ENCODE measurements around the gene PCDHGA4. TPM values are rescaled to one million over a fixed set of nuclear protein-coding genes. Genes with fewer than 3 reads are reported as not detected.
"Not testable (repeated sequence)": the region's sequence is repeated elsewhere in the genome, so short reads cannot be mapped to it uniquely, and the experiment has no call there.

Gene PCDHGA4
- total RNA-seq (1 to 10 TPM; 1.4 to 4.5 (median 2.7) TPM), polyA plus RNA-seq (under 1 TPM; 0.04 to 0.16 (median 0.05) TPM)
- long read RNA-seq, donor 1, result 0 reads
- long read RNA-seq, donor 2, result 0 reads

DNA sequence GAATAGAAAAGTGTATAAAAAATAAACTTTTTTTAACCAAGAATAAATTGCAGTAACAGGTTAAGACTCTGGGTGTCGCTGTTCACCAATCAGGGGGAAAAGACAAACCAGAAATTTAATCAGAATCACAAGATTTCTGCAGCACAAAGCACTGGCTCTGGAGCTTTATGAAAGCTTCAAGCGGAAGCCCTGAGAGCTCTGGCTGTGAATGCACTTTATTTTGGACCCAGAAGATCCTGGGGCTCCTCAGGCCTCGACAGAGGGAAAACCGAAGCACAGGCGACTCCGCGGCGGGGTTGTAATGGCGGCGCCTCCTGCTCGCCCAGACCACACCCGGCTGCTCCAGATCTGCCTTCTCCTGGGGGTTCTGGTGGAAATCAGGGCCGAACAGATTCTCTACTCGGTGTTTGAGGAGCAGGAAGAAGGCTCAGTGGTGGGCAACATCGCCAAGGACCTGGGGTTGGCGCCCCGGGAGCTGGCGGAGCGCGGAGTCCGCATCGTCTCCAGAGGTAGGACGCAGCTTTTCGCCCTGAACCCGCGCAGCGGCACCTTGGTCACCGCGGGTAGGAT lies at the start of gene PCDHGA4:
PCDHGA4 (plus strand) TSS at position 122 of the 570 bp plus-strand sequence; CDS start at position 209, 87 bp downstream.
- H3K4me1 ChIP-seq, result no peaks in the 10 kb centered on the region
- 17 to 28% (median 22%) methylated on average over 28 to 29 of the region's 29 CpGs for WGBS, 5 donors
- peaks cover 0 to 92% (median 20%) of the 10 kb centered on the region in 7 donors for H3K27me3 ChIP-seq (replicated peaks in 1 of 7)
- H3K36me3 ChIP-seq, result no peaks in the 10 kb centered on the region
- H3K9me3 ChIP-seq, result peaks cover 0 to 100% (median 85%) of the 10 kb centered on the region in 8 donors
- peak within 1 kb of the TSS in 3 of 8 donors; percentile 11 to 54 (median 22) for H3K4me3 ChIP-seq
- intact Hi-C loops (cut with DNase I; ENCODE audit: low total_unique reads), result no loop called here
- DNase-seq, result no peak
- TF ChIP-seq CTCF (IDR thresholded peaks at IDR 0.05 in 8 of 11, conservative IDR thresholded peaks at IDR 0.05 in 3 of 11), result peak in 4 of 11 experiments; percentile 21 to 25 (median 24)
- TF ChIP-seq POLR2A (IDR thresholded peaks at IDR 0.05), result no peak
- no peak within 1 kb of the TSS for H3K27ac ChIP-seq

DNA sequence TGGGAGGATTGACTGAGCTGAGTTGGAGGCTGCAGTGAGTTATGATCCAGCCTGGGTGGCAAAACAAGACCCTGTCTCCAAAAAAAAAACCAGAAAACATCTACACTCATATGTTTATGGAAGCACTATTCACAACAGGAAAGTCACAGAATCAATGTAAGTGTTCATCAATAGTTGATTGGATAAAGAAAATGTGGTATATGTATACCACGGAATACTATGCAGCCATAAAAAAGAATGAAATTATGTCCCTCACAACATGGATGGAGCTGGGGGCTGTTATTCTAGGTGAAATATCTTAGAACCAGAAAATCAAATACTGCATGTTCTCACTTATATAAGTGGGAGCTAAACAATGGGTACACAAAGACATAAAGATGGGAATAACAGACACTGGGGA lies 48.2 kb upstream of the PCDHGA4 start:
- Histone ChIP-seq H3K36me3 (peaks cover 0 to 62% (median 2%) of the 10 kb centered on the region in 6 donors), H3K27ac (no peak overlapping the region), H3K4me3 (no peak overlapping the region), H3K9me3 (peaks cover 29 to 100% (median 100%) of the 10 kb centered on the region in 8 donors), H3K27me3 (replicated peaks in 1 of 7) (no peaks in the 10 kb centered on the region), H3K4me1 (no peaks in the 10 kb centered on the region)
- no peak for TF ChIP-seq POLR2AphosphoS5 (IDR thresholded peaks at IDR 0.05)
- no peak for TF ChIP-seq CTCF (IDR thresholded peaks at IDR 0.05 in 8 of 11, conservative IDR thresholded peaks at IDR 0.05 in 3 of 11)
- TF ChIP-seq POLR2A (IDR thresholded peaks at IDR 0.05), result no peak
- DNase-seq, result no peak
- intact Hi-C loops (cut with DNase I; ENCODE audit: low total_unique reads), result no loop called here
- WGBS, 5 donors, result 91 to 100% (median 100%) methylated on average over 1 of the region's 1 CpG

GRCh38 chr5:141313711-141314110 lies 41.1 kb upstream of the PCDHGA4 start:
- Histone ChIP-seq H3K36me3 (peaks cover 5 to 89% (median 28%) of the 10 kb centered on the region in 6 donors), H3K27me3 (replicated peaks in 1 of 7) (no peaks in the 10 kb centered on the region), H3K27ac (no peak overlapping the region), H3K4me1 (peaks cover 0 to 2% (median 0%) of the 10 kb centered on the region in 6 donors), H3K9me3 (peaks cover 48 to 100% (median 100%) of the 10 kb centered on the region in 8 donors), H3K4me3 (no peak overlapping the region)
- no peak for DNase-seq
- TF ChIP-seq POLR2AphosphoS5 (IDR thresholded peaks at IDR 0.05), result no peak
- TF ChIP-seq CTCF (IDR thresholded peaks at IDR 0.05 in 8 of 11, conservative IDR thresholded peaks at IDR 0.05 in 3 of 11), result no peak
- TF ChIP-seq POLR2A (IDR thresholded peaks at IDR 0.05), result no peak
- intact Hi-C loops (cut with DNase I; ENCODE audit: low total_unique reads), result no loop called here

- H3K27me3 ChIP-seq (replicated peaks in 1 of 7); DNase-seq; H3K27ac ChIP-seq; H3K4me3 ChIP-seq; intact Hi-C loops (cut with DNase I; ENCODE audit: low total_unique reads): not testable (repeated sequence)
- Histone ChIP-seq H3K36me3 (peaks cover 9 to 81% (median 38%) of the 10 kb centered on the region in 6 donors), H3K4me1 (peaks cover 4 to 22% (median 11%) of the 10 kb centered on the region in 6 donors), H3K9me3 (peaks cover 54 to 94% (median 92%) of the 10 kb centered on the region in 8 donors)
- WGBS, 5 donors, result 89 to 97% (median 91%) methylated on average over 4 of the region's 4 CpGs
Observed at GRCh38 chr5:141316963-141317362, 37.9 kb upstream of the PCDHGA4 start.

Measured in spleen (tissue), 13 donors.